Measurements from ENCODE around the gene SMIM7. TPM values are rescaled to one million over a fixed set of nuclear protein-coding genes. Genes with fewer than 3 reads are reported as not detected.

The SMIM7 gene
- total RNA-seq, 1 experiment from 2014 or later: 55.9 TPM

GRCh38 chr19:16659832-16660708, at the start of gene SMIM7 (continued):
- TF ChIP-seq GRHL2 (CRISPR knock-in tag; IDR thresholded peaks at IDR 0.05; ENCODE audit: insufficient replicate concordance, severe bottlenecking) (no peak), ZNF138 (CRISPR knock-in tag; conservative IDR thresholded peaks at IDR 0.05) (no peak), MLX (CRISPR knock-in tag; IDR thresholded peaks at IDR 0.05) (no peak), NR3C1 (CRISPR knock-in tag; conservative IDR thresholded peaks at IDR 0.05; ENCODE audit: low read depth) (no peak), PREB (CRISPR knock-in tag; IDR thresholded peaks at IDR 0.05; ENCODE audit: borderline replicate concordance) (no peak), CREB1 (CRISPR knock-in tag; IDR thresholded peaks at IDR 0.05) (0 out of 2 replicates have a peak, but pooled peaks have one; percentile 43), ZNF263 (CRISPR knock-in tag; IDR thresholded peaks at IDR 0.05; ENCODE audit: low read depth) (no peak), ETV6 (CRISPR knock-in tag; IDR thresholded peaks at IDR 0.05) (peak; percentile 76; the same call in 1 of the 2 replicates), RELA (CRISPR knock-in tag; IDR thresholded peaks at IDR 0.05; ENCODE audit: borderline replicate concordance) (no peak), ZNF396 (CRISPR knock-in tag; IDR thresholded peaks at IDR 0.05; ENCODE audit: borderline replicate concordance) (no peak), ZNF232 (CRISPR knock-in tag; IDR thresholded peaks at IDR 0.05) (peak; percentile 51; the same call in 1 of the 2 replicates), CREM (CRISPR knock-in tag; IDR thresholded peaks at IDR 0.05) (peak; percentile 55; the same call in 1 of the 2 replicates), ESRRA (CRISPR knock-in tag; IDR thresholded peaks at IDR 0.05; ENCODE audit: borderline replicate concordance) (no peak), JAZF1 (CRISPR knock-in tag; IDR thresholded peaks at IDR 0.05) (no peak), ZNF416 (CRISPR knock-in tag; IDR thresholded peaks at IDR 0.05) (no peak), HMGXB4 (CRISPR knock-in tag; IDR thresholded peaks at IDR 0.05) (0 out of 2 replicates have a peak, but pooled peaks have one; percentile 28), NR1H2 (CRISPR knock-in tag; IDR thresholded peaks at IDR 0.05) (no peak), ZNF425 (CRISPR knock-in tag; conservative IDR thresholded peaks at IDR 0.05) (no peak), USF1 (CRISPR knock-in tag; IDR thresholded peaks at IDR 0.05) (peak; percentile 71; the same call in 1 of the 2 replicates), ZNF671 (CRISPR knock-in tag; IDR thresholded peaks at IDR 0.05) (no peak), TP53 (CRISPR knock-in tag; IDR thresholded peaks at IDR 0.05) (no peak), MYBL2 (CRISPR knock-in tag; IDR thresholded peaks at IDR 0.05) (peak; percentile 56; the same call in 1 of the 2 replicates), ZNF121 (CRISPR knock-in tag; IDR thresholded peaks at IDR 0.05) (no peak), TCF7 (CRISPR knock-in tag; IDR thresholded peaks at IDR 0.05; ENCODE audit: low read depth) (no peak), SOX15 (CRISPR knock-in tag; IDR thresholded peaks at IDR 0.05) (no peak), ZBTB43 (CRISPR knock-in tag; IDR thresholded peaks at IDR 0.05) (0 out of 2 replicates have a peak, but pooled peaks have one; percentile 48), NFYB (CRISPR knock-in tag; conservative IDR thresholded peaks at IDR 0.05; ENCODE audit: low read depth) (peak; percentile 92), CBFB (CRISPR knock-in tag; IDR thresholded peaks at IDR 0.05; ENCODE audit: low read depth) (no peak), EMX1 (CRISPR knock-in tag; IDR thresholded peaks at IDR 0.05) (no peak), MXD4 (CRISPR knock-in tag; IDR thresholded peaks at IDR 0.05; ENCODE audit: borderline replicate concordance) (no peak), E2F5 (CRISPR knock-in tag; IDR thresholded peaks at IDR 0.05) (peak; percentile 79)

Measured in WTC11 (cell line).